Limb (tissue), 2 donors: ENCODE data around the gene SHC2.
"Not testable (repeated sequence)": the region's sequence is repeated elsewhere in the genome, so short reads cannot be mapped to it uniquely, and the experiment has no call there.

Experiments
- DNase-seq, 2 donors: peaks; one replicate each; pipeline ENCODE4 v3.0.0-alpha.2; 2016; ENCODE audit errors: extremely low spot score in 2 of 2

SHC2 gene

GRCh38 chr19:450912-451481 lies 9.8 kb downstream of the SHC2 start:
- DNase-seq, result not testable (repeated sequence)

- DNase-seq, result no peak
These were observed 10.9 kb downstream of the SHC2 start for GRCh38 chr19:449916-450315.

GRCh38 chr19:447816-448560 lies 12.8 kb downstream of the SHC2 start:
- peak in 1 of 2 donors; percentile 35 for DNase-seq

- no peak for DNase-seq
These were observed 13.8 kb downstream of the SHC2 start for GRCh38 chr19:447064-447426.

GRCh38 chr19:444677-445210 lies 16.1 kb downstream of the SHC2 start:
- no peak for DNase-seq

- DNase-seq, result no peak
These were observed 17.8 kb downstream of the SHC2 start for GRCh38 chr19:443005-443404.

- DNase-seq, result no peak
These were observed 18.7 kb downstream of the SHC2 start for GRCh38 chr19:442085-442484.

- DNase-seq, result no peak
These were observed 19.5 kb downstream of the SHC2 start for GRCh38 chr19:441213-441836.

- no peak for DNase-seq
These were observed 20.2 kb downstream of the SHC2 start for GRCh38 chr19:440391-441212.

- no peak for DNase-seq
These were observed 21.5 kb downstream of the SHC2 start for GRCh38 chr19:439167-439900.

- no peak for DNase-seq
These were observed 22.3 kb downstream of the SHC2 start for GRCh38 chr19:438416-438958.

- no peak for DNase-seq
These were observed 23.8 kb downstream of the SHC2 start for GRCh38 chr19:437041-437440.

- no peak for DNase-seq
These were observed 24.4 kb downstream of the SHC2 start for GRCh38 chr19:436413-436950.

- DNase-seq, result no peak
These were observed 25.0 kb downstream of the SHC2 start for GRCh38 chr19:435707-436412.

GRCh38 chr19:435056-435706 lies 25.7 kb downstream of the SHC2 start:
- no peak for DNase-seq

GRCh38 chr19:434152-434960 lies 26.5 kb downstream of the SHC2 start:
- DNase-seq, result no peak

- no peak for DNase-seq
These were observed 30.1 kb downstream of the SHC2 start for GRCh38 chr19:430701-431100.

GRCh38 chr19:428149-428548 lies 32.7 kb downstream of the SHC2 start:
- DNase-seq, result no peak

- not testable (repeated sequence) for DNase-seq
These were observed 33.2 kb downstream of the SHC2 start for GRCh38 chr19:427675-428074.
